PFSK-1 (cell line): Measurements from ENCODE around the gene ADCYAP1R1.

ENCODE experiments used
- FOXP2 ChIP-seq: optimal IDR thresholded peaks from 2 replicates; pipeline ENCODE3; 2011; ENCODE audit warnings: borderline replicate concordance, control low read depth, inconsistent platforms; ENCODE audit not compliant: insufficient read depth; ENCODE audit errors: extremely low read length, extremely low read depth
- POLR2AphosphoS5 ChIP-seq: IDR thresholded peaks from 2 replicates; pipeline ENCODE4 v1.6.1; 2012; ENCODE audit warnings: low read depth, mild to moderate bottlenecking, control low read depth, low read length, moderate library complexity
- REST ChIP-seq, 2 experiments: IDR thresholded peaks; 2 replicates each; pipeline versions ENCODE4 v1.6.1 to v1.8.0; 2011 to 2012; ENCODE audit warnings: low read depth in 2 of 2, low read length in 2 of 2, control low read depth in 1 of 2, inconsistent platforms in 1 of 2, mild to moderate bottlenecking in 1 of 2, moderate library complexity in 1 of 2; ENCODE audit not compliant: insufficient read depth in 1 of 2
- SIN3A ChIP-seq: IDR thresholded peaks from 2 replicates; pipeline ENCODE4 v1.6.1; 2012; ENCODE audit warnings: mild to moderate bottlenecking, low read length, moderate library complexity, borderline replicate concordance; ENCODE audit not compliant: insufficient read depth
- TAF1 ChIP-seq: IDR thresholded peaks from 2 replicates; pipeline ENCODE4 v1.6.1; 2012; ENCODE audit warnings: low read length, control low read depth, borderline replicate concordance; ENCODE audit not compliant: insufficient read depth

Gene ADCYAP1R1

GRCh38 chr7:31114593-31115343 is 62.7 kb downstream of the ADCYAP1R1 start:
- TF ChIP-seq TAF1 (no peak), SIN3A (peak; percentile 71; the same call in 1 of the 2 replicates), FOXP2 (no peak), POLR2AphosphoS5 (no peak), REST (IDR thresholded peaks at IDR 0.05; ENCODE audit: insufficient read depth in 1 of 2, low read depth in 2 of 2, low read length in 2 of 2) (peak; percentile 86 to 99)

- no peak for TF ChIP-seq REST (IDR thresholded peaks at IDR 0.05; ENCODE audit: insufficient read depth in 1 of 2, low read depth in 2 of 2, low read length in 2 of 2)
- no peak for TF ChIP-seq SIN3A
- TF ChIP-seq FOXP2 = no peak
- TF ChIP-seq TAF1 = no peak
- no peak for TF ChIP-seq POLR2AphosphoS5
These were observed 64.5 kb downstream of the ADCYAP1R1 start for GRCh38 chr7:31116615-31117014.

GRCh38 chr7:31119249-31119648 is 67.1 kb downstream of the ADCYAP1R1 start:
- TF ChIP-seq SIN3A (no peak), REST (IDR thresholded peaks at IDR 0.05; ENCODE audit: insufficient read depth in 1 of 2, low read depth in 2 of 2, low read length in 2 of 2) (no peak), POLR2AphosphoS5 (no peak), TAF1 (no peak), FOXP2 (no peak)

GRCh38 chr7:31120800-31121513 is 68.8 kb downstream of the ADCYAP1R1 start:
- TF ChIP-seq SIN3A = no peak
- no peak for TF ChIP-seq TAF1
- TF ChIP-seq FOXP2 = no peak
- TF ChIP-seq REST (IDR thresholded peaks at IDR 0.05; ENCODE audit: insufficient read depth in 1 of 2, low read depth in 2 of 2, low read length in 2 of 2) = no peak
- no peak for TF ChIP-seq POLR2AphosphoS5
